Lower leg skin (tissue), 3 donors: ENCODE data around the gene SLC25A10.

Experiments used
- CTCF ChIP-seq, 3 donors: fragments of 450-650 bp; IDR thresholded peaks; one replicate each; pipeline ENCODE4 v1.5.1; 2016; ENCODE audit warnings: antibody characterized with exemption in 3 of 3, mild to moderate bottlenecking in 3 of 3, moderate library complexity in 2 of 3
- POLR2A ChIP-seq, 2 donors: fragments of 450-650 bp; IDR thresholded peaks; one replicate each; pipeline ENCODE4 v1.6.1; 2016 to 2017; ENCODE audit warnings: antibody characterized with exemption in 2 of 2, mild to moderate bottlenecking in 1 of 2, moderate library complexity in 1 of 2

DNA sequence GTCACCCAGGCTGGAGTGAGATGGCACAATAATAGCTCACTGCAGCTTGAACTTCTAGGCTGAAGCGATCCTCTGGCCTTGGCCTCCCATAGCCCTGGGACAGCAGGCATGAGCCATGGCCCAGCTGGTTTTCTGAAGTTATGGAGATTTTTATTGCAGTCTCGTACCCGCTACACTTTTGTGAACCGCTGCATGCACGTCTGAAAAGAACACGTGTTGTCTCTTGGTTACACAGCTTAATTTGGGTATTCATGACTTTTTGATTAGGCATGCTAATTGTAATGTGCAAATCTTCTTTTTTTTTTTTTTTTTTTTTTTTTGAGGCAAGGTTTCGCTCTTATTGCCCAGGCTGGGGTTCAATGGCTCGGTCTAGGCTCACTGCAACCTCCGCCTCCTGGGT is 13.4 kb downstream of the SLC25A10 start:
- TF ChIP-seq CTCF (IDR thresholded peaks at IDR 0.05), result no peak
- TF ChIP-seq POLR2A (IDR thresholded peaks at IDR 0.05), result no peak
